HCT116 (cell line): ENCODE data around the gene KCNMB2. TPM values are rescaled to one million over a fixed set of nuclear protein-coding genes. Genes with fewer than 3 reads are reported as not detected.

Source experiments
- ATAC-seq: fragments of 200-7000 bp; cut with Tn5 transposase; 2 replicates; pipeline ENCODE4 v1.9.1; 2020; ENCODE audit warnings: mild to moderate bottlenecking, moderate library complexity
- BruUV-seq: library from RNA; stranded (reverse); fragments of 400-500 nt; replicated peaks from 2 replicates; lab custom pipeline; 2021; lab: Mats Ljungman, UMichigan
- CTCF ChIA-PET: fragments of 300-600 bp; sonication (Branson Sonifier 250); formaldehyde crosslinking; loops from one replicate; lab custom pipeline; 2021; ENCODE audit warnings: antibody characterized with exemption; lab: Charles Lee
- POLR2A ChIA-PET: fragments of 300-600, 350-600 bp; sonication (Branson Sonifier 250); formaldehyde crosslinking; loops from one replicate; lab custom pipeline; 2021; ENCODE audit warnings: antibody characterized with exemption; lab: Charles Lee
- RAD21 ChIA-PET, 2 experiments: fragments of 300-600 bp; sonication (Branson Sonifier 250); formaldehyde crosslinking; loops; one replicate each; lab custom pipeline; 2023; ENCODE audit warnings: low total read pairs in 2 of 2; ENCODE audit not compliant: uncharacterized antibody in 2 of 2, unreplicated experiment in 2 of 2, low non-redundant PET in 1 of 2; lab: Charles Lee
- DNase-seq: peaks from one replicate; pipeline ENCODE4 v3.0.0-alpha.2; 2010; ENCODE audit warnings: low read depth, low spot score
- H2AFZ ChIP-seq: fragments of 200-600 bp; shearing (Covaris generic), sonication (generic); 2 replicates; pipeline ENCODE4 v1.6.1; 2017; ENCODE audit warnings: low read depth, mixed run types, mixed read lengths, antibody characterized with exemption, low read length; ENCODE audit not compliant: poor library complexity, severe bottlenecking
- H3K27ac ChIP-seq: 2 replicates; pipeline ENCODE4 v1.5.1; 2012; ENCODE audit warnings: low read depth, low read length
- H3K27me3 ChIP-seq: fragments of 200-600 bp; sonication (generic); 2 replicates; pipeline ENCODE4 v1.6.1; 2016; ENCODE audit warnings: mixed run types, low read length, mixed read lengths; ENCODE audit not compliant: insufficient read depth
- H3K36me3 ChIP-seq, 2 experiments: fragments of 200-500 bp in 1 of 2; fragments of 200-600 bp in 1 of 2; sonication (Bioruptor generic) in 1 of 2; sonication (generic) in 1 of 2; 2 replicates each; pipeline versions ENCODE4 v1.5.1 to v1.6.1; 2014 to 2016; ENCODE audit warnings: low read length in 2 of 2, inconsistent platforms in 1 of 2, mixed read lengths in 1 of 2, mixed run types in 1 of 2; ENCODE audit not compliant: insufficient read depth in 2 of 2, control insufficient read depth in 1 of 2
- H3K4me1 ChIP-seq, 2 experiments: fragments of 200-600 bp in 1 of 2; sonication (generic) in 1 of 2; 2 replicates each; pipeline versions ENCODE4 v1.5.1 to v1.6.1; 2012 to 2017; ENCODE audit warnings: low read length in 2 of 2, inconsistent platforms in 1 of 2, mild to moderate bottlenecking in 1 of 2, mixed read lengths in 1 of 2, mixed run types in 1 of 2, moderate library complexity in 1 of 2; ENCODE audit not compliant: insufficient read depth in 2 of 2, control insufficient read depth in 1 of 2
- H3K4me2 ChIP-seq: fragments of 200-600 bp; sonication (generic); 2 replicates; pipeline ENCODE4 v1.6.1; 2017; ENCODE audit warnings: mixed run types, low read length, mixed read lengths
- H3K4me3 ChIP-seq, 2 experiments: fragments of 200-600 bp in 1 of 2; sonication (generic) in 1 of 2; replicated peaks in 1 of 2; 2 replicates each; pipeline ENCODE4 v1.5.1; 2011 to 2016; ENCODE audit warnings: low read length in 2 of 2, control low read depth in 1 of 2, low read depth in 1 of 2, mild to moderate bottlenecking in 1 of 2, mixed read lengths in 1 of 2, mixed run types in 1 of 2
- H3K79me2 ChIP-seq: fragments of 200-600 bp; sonication (generic); 2 replicates; pipeline ENCODE4 v1.6.1; 2017; ENCODE audit warnings: mild to moderate bottlenecking, mixed run types, low read length, moderate library complexity, mixed read lengths; ENCODE audit not compliant: insufficient read depth
- H3K9ac ChIP-seq: fragments of 200-600 bp; sonication (generic); 2 replicates; pipeline ENCODE4 v1.6.1; 2016; ENCODE audit warnings: low read length, mixed read lengths
- H3K9me2 ChIP-seq: fragments of 200-600 bp; sonication (generic), shearing (Covaris generic); 2 replicates; pipeline ENCODE4 v1.6.1; 2017; ENCODE audit warnings: mixed run types, mild to moderate bottlenecking, moderate library complexity; ENCODE audit not compliant: insufficient read depth
- H3K9me3 ChIP-seq, 2 experiments: fragments of 200-500 bp in 1 of 2; fragments of 200-600 bp in 1 of 2; sonication (Bioruptor generic) in 1 of 2; sonication (generic) in 1 of 2; 2 replicates each; pipeline ENCODE4 v1.6.1; 2014 to 2017; ENCODE audit warnings: low read length in 2 of 2, mixed read lengths in 2 of 2, inconsistent platforms in 1 of 2, low read depth in 1 of 2, mild to moderate bottlenecking in 1 of 2, mixed run types in 1 of 2, moderate library complexity in 1 of 2; ENCODE audit not compliant: control insufficient read depth in 1 of 2, insufficient read depth in 1 of 2
- H4K20me1 ChIP-seq: fragments of 200-600 bp; sonication (generic), shearing (Covaris generic); 2 replicates; pipeline ENCODE4 v1.6.1; 2017; ENCODE audit warnings: mixed run types, mild to moderate bottlenecking, moderate library complexity; ENCODE audit not compliant: insufficient read depth
- ATF3 ChIP-seq: IDR thresholded peaks from 2 replicates; pipeline ENCODE4 v1.6.1; 2012
- CBX3 ChIP-seq: IDR thresholded peaks from 2 replicates; pipeline ENCODE4 v1.6.1; 2012; ENCODE audit warnings: low read depth
- CEBPB ChIP-seq: IDR thresholded peaks from 2 replicates; pipeline ENCODE4 v1.6.1; 2012; ENCODE audit warnings: low read depth
- EGR1 ChIP-seq: IDR thresholded peaks from 2 replicates; pipeline ENCODE4 v1.6.1; 2012; ENCODE audit warnings: low read depth
- ELF1 ChIP-seq: IDR thresholded peaks from 2 replicates; pipeline ENCODE4 v1.6.1; 2012; ENCODE audit warnings: low read depth, borderline replicate concordance
- EZH2 ChIP-seq: fragments of 200-600 bp; sonication (generic); IDR thresholded peaks from 2 replicates; pipeline ENCODE4 v1.6.1; 2017; ENCODE audit warnings: antibody characterized with exemption, mixed run types
- EZH2phosphoT487 ChIP-seq: fragments of 200-600 bp; IDR thresholded peaks from 2 replicates; pipeline ENCODE4 v1.6.1; 2018; ENCODE audit warnings: antibody characterized with exemption, borderline replicate concordance
- JUND ChIP-seq: IDR thresholded peaks from 2 replicates; pipeline ENCODE4 v1.6.1; 2012
- POLR2AphosphoS5 ChIP-seq: IDR thresholded peaks from 2 replicates; pipeline ENCODE4 v1.6.1; 2011; ENCODE audit warnings: mild to moderate bottlenecking, low read depth, low read length, moderate library complexity
- RAD21 ChIP-seq: IDR thresholded peaks from 2 replicates; pipeline ENCODE4 v1.6.1; 2012; ENCODE audit warnings: low read depth, mild to moderate bottlenecking
- REST ChIP-seq: IDR thresholded peaks from 2 replicates; pipeline ENCODE4 v1.6.1; 2012; ENCODE audit warnings: low read depth
- SIN3A ChIP-seq: IDR thresholded peaks from 2 replicates; pipeline ENCODE4 v1.6.1; 2012; ENCODE audit warnings: low read depth
- SP1 ChIP-seq: IDR thresholded peaks from 2 replicates; pipeline ENCODE4 v1.6.1; 2012; ENCODE audit warnings: low read depth
- SRF ChIP-seq: IDR thresholded peaks from 2 replicates; pipeline ENCODE4 v1.6.1; 2012; ENCODE audit warnings: low read depth
- TCF7L2 ChIP-seq: IDR thresholded peaks from 2 replicates; pipeline ENCODE4 v1.7.0; 2011; ENCODE audit warnings: borderline replicate concordance, inconsistent platforms; ENCODE audit not compliant: insufficient read depth, insufficient read length; ENCODE audit errors: extremely low read depth
- YY1 ChIP-seq: IDR thresholded peaks from 2 replicates; pipeline ENCODE4 v1.6.1; 2011; ENCODE audit warnings: low read length, low read depth, moderate library complexity, mild to moderate bottlenecking; ENCODE audit not compliant: insufficient replicate concordance; ENCODE audit errors: extremely low read depth
- ZBTB33 ChIP-seq: IDR thresholded peaks from 2 replicates; pipeline ENCODE4 v1.6.1; 2011; ENCODE audit warnings: mild to moderate bottlenecking, low read length, moderate library complexity; ENCODE audit not compliant: insufficient replicate concordance; ENCODE audit errors: extremely low read depth
- ZFX ChIP-seq: fragments of 450-650 bp; IDR thresholded peaks from 2 replicates; pipeline ENCODE4 v1.6.1; 2017
- intact Hi-C: fragments of 100-400 bp; cut with micrococcal nuclease; formaldehyde crosslinking; loops from 2 replicates; pipeline ENCODE4 v1.10.0; 2022
- total RNA-seq: library from RNA; stranded (reverse); gene quantifications from one replicate; pipeline ENCODE4 v1.2.1, GENCODE V29; 2021; ENCODE audit not compliant: unreplicated experiment

Gene KCNMB2
- total RNA-seq, 1 experiment from 2014 or later, result not detected

- RAD21 ChIA-PET, result no interaction called here
- DNase-seq (no peak), ATAC-seq (no peak)
- intact Hi-C loops, result no loop called here
- no peak overlapping the region for H3K4me2 ChIP-seq
- no peak overlapping the region for H3K27ac ChIP-seq
- H3K36me3 ChIP-seq, result no peaks in the 10 kb centered on the region
- no peaks in the 10 kb centered on the region for H3K27me3 ChIP-seq
- H3K9ac ChIP-seq, result no peak overlapping the region
- H3K79me2 ChIP-seq, result no peaks in the 10 kb centered on the region
- no peaks in the 10 kb centered on the region for H3K9me2 ChIP-seq
- TF ChIP-seq EZH2phosphoT487, result no peak
- no peak for TF ChIP-seq SRF
- no peak for TF ChIP-seq SP1
- no peak for TF ChIP-seq CEBPB
- TF ChIP-seq POLR2AphosphoS5, result no peak
- TF ChIP-seq ZFX, result no peak
- TF ChIP-seq REST, result no peak
- no peak for TF ChIP-seq EGR1
- no peak for TF ChIP-seq SIN3A
- no peak for TF ChIP-seq TCF7L2
- no peak for TF ChIP-seq ATF3
- TF ChIP-seq JUND, result no peak
- no peak for TF ChIP-seq RAD21
- no peak for TF ChIP-seq ZBTB33
- TF ChIP-seq YY1, result no peak
- no peak for TF ChIP-seq EZH2
- no peak for TF ChIP-seq CBX3
- no peak for TF ChIP-seq ELF1
- H3K4me1 ChIP-seq, result no peaks in the 10 kb centered on the region
- H2AFZ ChIP-seq, result no peak overlapping the region
- no peaks in the 10 kb centered on the region for H3K9me3 ChIP-seq
- no TSS peak for BruUV-seq
- CTCF ChIA-PET, result no interaction called here
- H4K20me1 ChIP-seq, result no peaks in the 10 kb centered on the region; the same call in 1 of the 2 replicates
- no peak overlapping the region for H3K4me3 ChIP-seq
- POLR2A ChIA-PET, result no interaction called here
Measured at GRCh38 chr3:178810181-178810580, 273.9 kb downstream of the KCNMB2 start.
